Measurements from ENCODE around the gene ERC1. TPM values are rescaled to one million over a fixed set of nuclear protein-coding genes. Genes with fewer than 3 reads are reported as not detected.
A peak's percentile ranks its signal among the peaks of the same experiment; 100 is the strongest.
"Not testable (repeated sequence)": the region's sequence is repeated elsewhere in the genome, so short reads cannot be mapped to it uniquely, and the experiment has no call there.

The ERC1 gene
- total RNA-seq, 1 experiment from 2014 or later, result 31.5 TPM

- no peak overlapping the region for H3K4me3 ChIP-seq
- H3K27me3 ChIP-seq, result no peaks in the 10 kb centered on the region
- DNase-seq, result no peak
- no peaks in the 10 kb centered on the region for H3K9me3 ChIP-seq (replicated peaks)
- H3K4me1 ChIP-seq, result no peaks in the 10 kb centered on the region
- H3K27ac ChIP-seq, result no peak overlapping the region
- H3K36me3 ChIP-seq, result peaks cover 5% of the 10 kb centered on the region
These were observed 43.2 kb downstream of the ERC1 start for GRCh38 chr12:1034243-1034642.

- H3K27me3 ChIP-seq, result no peaks in the 10 kb centered on the region
- H3K27ac ChIP-seq, result no peak overlapping the region
- DNase-seq, result no peak
- H3K4me3 ChIP-seq, result no peak overlapping the region
- no peaks in the 10 kb centered on the region for H3K9me3 ChIP-seq (replicated peaks)
- H3K4me1 ChIP-seq, result no peaks in the 10 kb centered on the region
- H3K36me3 ChIP-seq, result peaks cover 3% of the 10 kb centered on the region; the same call in 1 of the 2 replicates
These were observed 43.9 kb downstream of the ERC1 start for GRCh38 chr12:1034751-1035457.

GRCh38 chr12:1041478-1041877 lies 50.5 kb downstream of the ERC1 start:
- no peak overlapping the region for H3K4me3 ChIP-seq
- no peaks in the 10 kb centered on the region for H3K36me3 ChIP-seq
- no peak for DNase-seq
- H3K9me3 ChIP-seq (replicated peaks), result no peaks in the 10 kb centered on the region
- no peaks in the 10 kb centered on the region for H3K4me1 ChIP-seq
- H3K27ac ChIP-seq, result no peak overlapping the region
- H3K27me3 ChIP-seq, result no peaks in the 10 kb centered on the region

GRCh38 chr12:1044199-1044598 lies 53.2 kb downstream of the ERC1 start:
- Histone ChIP-seq H3K4me3 (no peak overlapping the region), H3K27me3 (no peaks in the 10 kb centered on the region), H3K4me1 (no peaks in the 10 kb centered on the region), H3K36me3 (no peaks in the 10 kb centered on the region), H3K27ac (no peak overlapping the region), H3K9me3 (replicated peaks) (no peaks in the 10 kb centered on the region)
- DNase-seq, result no peak

GRCh38 chr12:1044696-1045095 lies 53.7 kb downstream of the ERC1 start:
- H3K27ac ChIP-seq, result no peak overlapping the region
- H3K9me3 ChIP-seq (replicated peaks), result no peaks in the 10 kb centered on the region
- no peak overlapping the region for H3K4me3 ChIP-seq
- H3K27me3 ChIP-seq, result no peaks in the 10 kb centered on the region
- H3K4me1 ChIP-seq, result no peaks in the 10 kb centered on the region
- H3K36me3 ChIP-seq, result no peaks in the 10 kb centered on the region
- no peak for DNase-seq

- Histone ChIP-seq H3K27ac (no peak overlapping the region), H3K27me3 (no peaks in the 10 kb centered on the region), H3K9me3 (replicated peaks) (no peaks in the 10 kb centered on the region), H3K36me3 (no peaks in the 10 kb centered on the region), H3K4me3 (no peak overlapping the region), H3K4me1 (no peaks in the 10 kb centered on the region)
- no peak for DNase-seq
These were observed 55.7 kb downstream of the ERC1 start for GRCh38 chr12:1046727-1047126.

- Histone ChIP-seq H3K36me3 (no peaks in the 10 kb centered on the region), H3K27me3 (no peaks in the 10 kb centered on the region), H3K4me3 (no peak overlapping the region), H3K9me3 (replicated peaks) (no peaks in the 10 kb centered on the region), H3K27ac (no peak overlapping the region), H3K4me1 (no peaks in the 10 kb centered on the region)
- DNase-seq, result peak in 1 of 2 experiments; percentile 4
These were observed 57.1 kb downstream of the ERC1 start for GRCh38 chr12:1047898-1048660.

- DNase-seq, result no peak
- Histone ChIP-seq H3K4me3 (no peak overlapping the region), H3K4me1 (no peaks in the 10 kb centered on the region), H3K27ac (no peak overlapping the region), H3K9me3 (replicated peaks) (no peaks in the 10 kb centered on the region), H3K27me3 (no peaks in the 10 kb centered on the region), H3K36me3 (no peaks in the 10 kb centered on the region)
These were observed 59.2 kb downstream of the ERC1 start for GRCh38 chr12:1050059-1050707.

- not testable (repeated sequence) for H3K27ac ChIP-seq
These were observed 60.6 kb downstream of the ERC1 start for GRCh38 chr12:1051672-1052071.

GRCh38 chr12:1053690-1054089 lies 62.7 kb downstream of the ERC1 start:
- no peaks in the 10 kb centered on the region for H3K27me3 ChIP-seq
- DNase-seq, result no peak
- H3K4me1 ChIP-seq, result no peaks in the 10 kb centered on the region
- no peak overlapping the region for H3K27ac ChIP-seq
- no peaks in the 10 kb centered on the region for H3K36me3 ChIP-seq
- H3K4me3 ChIP-seq, result no peak overlapping the region
- H3K9me3 ChIP-seq (replicated peaks), result no peaks in the 10 kb centered on the region

More at GRCh38 chr12:1051672-1052071, 60.6 kb downstream of the ERC1 start:
- H3K9me3 ChIP-seq (replicated peaks); DNase-seq; H3K4me1 ChIP-seq; H3K4me3 ChIP-seq; H3K27me3 ChIP-seq; H3K36me3 ChIP-seq: not testable (repeated sequence)

- no peaks in the 10 kb centered on the region for H3K4me1 ChIP-seq
- no peak overlapping the region for H3K4me3 ChIP-seq
- no peaks in the 10 kb centered on the region for H3K27me3 ChIP-seq
- peaks cover 2% of the 10 kb centered on the region for H3K9me3 ChIP-seq (replicated peaks)
- no peaks in the 10 kb centered on the region for H3K36me3 ChIP-seq
- peak in 1 of 2 experiments; percentile 5 for DNase-seq
- H3K27ac ChIP-seq, result no peak overlapping the region
These were observed 63.3 kb downstream of the ERC1 start for GRCh38 chr12:1054117-1054870.

- H3K36me3 ChIP-seq, result no peaks in the 10 kb centered on the region
- no peaks in the 10 kb centered on the region for H3K27me3 ChIP-seq
- no peak for DNase-seq
- peaks cover 10% of the 10 kb centered on the region for H3K9me3 ChIP-seq (replicated peaks)
- no peaks in the 10 kb centered on the region for H3K4me1 ChIP-seq
- H3K27ac ChIP-seq, result no peak overlapping the region
- H3K4me3 ChIP-seq, result no peak overlapping the region
These were observed 65.4 kb downstream of the ERC1 start for GRCh38 chr12:1056390-1056789.

- peaks cover 19% of the 10 kb centered on the region for H3K9me3 ChIP-seq (replicated peaks)
- no peak for DNase-seq
- no peaks in the 10 kb centered on the region for H3K4me1 ChIP-seq
- H3K27me3 ChIP-seq, result no peaks in the 10 kb centered on the region
- H3K36me3 ChIP-seq, result no peaks in the 10 kb centered on the region
- H3K4me3 ChIP-seq, result no peak overlapping the region
- no peak overlapping the region for H3K27ac ChIP-seq
These were observed 67.4 kb downstream of the ERC1 start for GRCh38 chr12:1058423-1058822.

- H3K4me1 ChIP-seq, result no peaks in the 10 kb centered on the region
- no peak for DNase-seq
- no peak overlapping the region for H3K27ac ChIP-seq
- no peaks in the 10 kb centered on the region for H3K36me3 ChIP-seq
- no peak overlapping the region for H3K4me3 ChIP-seq
- no peaks in the 10 kb centered on the region for H3K27me3 ChIP-seq
- peaks cover 26% of the 10 kb centered on the region for H3K9me3 ChIP-seq (replicated peaks)
These were observed 68.1 kb downstream of the ERC1 start for GRCh38 chr12:1059162-1059561.

- Histone ChIP-seq H3K27ac (no peak overlapping the region), H3K4me1 (no peaks in the 10 kb centered on the region), H3K9me3 (replicated peaks) (peaks cover 34% of the 10 kb centered on the region), H3K27me3 (no peaks in the 10 kb centered on the region), H3K36me3 (no peaks in the 10 kb centered on the region), H3K4me3 (no peak overlapping the region)
- DNase-seq, result no peak
These were observed 72.8 kb downstream of the ERC1 start for GRCh38 chr12:1063852-1064251.
